ENCODE measurements around the gene SHROOM3. TPM values are rescaled to one million over a fixed set of nuclear protein-coding genes. Genes with fewer than 3 reads are reported as not detected.

Gene SHROOM3
- total and polyA plus RNA-seq, 2 of the 13 experiments (the other 11 are each of a cell fraction or from before 2014, with no cell fraction given): 0.01 TPM; not detected in 1

DNA sequence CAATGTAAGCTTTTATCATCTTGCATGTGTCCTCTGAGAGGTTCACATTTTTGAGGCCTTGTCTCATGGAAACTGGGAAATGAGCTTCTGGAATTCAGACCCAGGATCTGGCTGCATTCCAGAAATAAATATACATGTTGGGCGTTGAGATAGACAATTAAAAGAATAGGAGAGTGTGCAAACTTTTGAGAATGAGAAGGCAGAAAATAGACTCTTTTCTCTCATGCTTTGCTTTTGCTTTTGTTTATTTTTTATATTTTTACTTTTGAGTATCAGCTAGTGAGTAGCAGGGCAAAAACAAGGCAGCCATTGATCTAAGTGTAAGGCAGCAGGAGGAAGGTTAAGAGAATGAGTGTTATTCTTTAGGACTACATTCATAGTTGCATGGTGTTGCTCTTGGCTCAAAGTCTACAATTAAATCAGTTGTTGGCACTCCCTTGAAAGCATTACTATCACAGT lies 12.4 kb downstream of the SHROOM3 start (continued):
- TF ChIP-seq MYPOP (CRISPR knock-in tag; IDR thresholded peaks at IDR 0.05): no peak

- H3K79me2 ChIP-seq (ENCODE audit: insufficient read depth, low read length): no peaks in the 10 kb centered on the region
- no peak for ATAC-seq
- no peaks in the 10 kb centered on the region for H3K9me3 ChIP-seq (ENCODE audit: low read length)
- no peak for TF ChIP-seq ZNF333 (CRISPR knock-in tag; IDR thresholded peaks at IDR 0.05; ENCODE audit: borderline replicate concordance)
- no peak for TF ChIP-seq CBX5 (CRISPR knock-in tag; IDR thresholded peaks at IDR 0.05; ENCODE audit: borderline replicate concordance)
- no peak for TF ChIP-seq JARID2 (CRISPR knock-in tag; IDR thresholded peaks at IDR 0.05; ENCODE audit: insufficient replicate concordance)
- no peak for TF ChIP-seq CREB3 (CRISPR knock-in tag; IDR thresholded peaks at IDR 0.05)
- TF ChIP-seq ZNF615 (CRISPR knock-in tag; IDR thresholded peaks at IDR 0.05; ENCODE audit: borderline replicate concordance): no peak
- TF ChIP-seq ZSCAN21 (CRISPR knock-in tag; IDR thresholded peaks at IDR 0.05; ENCODE audit: borderline replicate concordance): no peak
- no peak for TF ChIP-seq PRMT3 (CRISPR knock-in tag; IDR thresholded peaks at IDR 0.05; ENCODE audit: borderline replicate concordance, low read depth)
- TF ChIP-seq CHD2 (IDR thresholded peaks at IDR 0.05; ENCODE audit: low read depth, low read length): no peak
- TF ChIP-seq ZNF275 (CRISPR knock-in tag; IDR thresholded peaks at IDR 0.05; ENCODE audit: borderline replicate concordance): no peak
- no peak for TF ChIP-seq ZNF616 (CRISPR knock-in tag; IDR thresholded peaks at IDR 0.05; ENCODE audit: low read depth)
- TF ChIP-seq RFX3 (CRISPR knock-in tag; IDR thresholded peaks at IDR 0.05): no peak
- no peak for TF ChIP-seq PHF21A (CRISPR knock-in tag; IDR thresholded peaks at IDR 0.05)
- no peak overlapping the region for H3K4me2 ChIP-seq (ENCODE audit: low read depth, low read length)
- H4K20me1 ChIP-seq (ENCODE audit: insufficient read depth, low read length): no peaks in the 10 kb centered on the region
- POLR2A ChIA-PET: no interaction called here
- H3K4me1 ChIP-seq (ENCODE audit: insufficient read depth, low read length): no peaks in the 10 kb centered on the region; the same call in 1 of the 2 replicates
- in situ Hi-C loops (cut with HindIII; ENCODE audit: extremely low pct_ligation_motif_present, low pct_unique_long_range_greater_than_20kb): no loop called here
- no peak overlapping the region for H2AFZ ChIP-seq (ENCODE audit: low read length)
- intact Hi-C loops (cut with micrococcal nuclease; ENCODE audit: unreplicated experiment): no loop called here
- DNase-seq (ENCODE audit: low spot score): no peak
- BruUV-seq (replicated peaks): no TSS peak
- no peak overlapping the region for H3K27ac ChIP-seq (ENCODE audit: extremely low read length, insufficient read depth, low read length)
- no peaks in the 10 kb centered on the region for H3K36me3 ChIP-seq (replicated peaks in 1 of 2; ENCODE audit: control insufficient read depth in 1 of 2, insufficient read depth in 2 of 2, low read length in 2 of 2)
- H3K9ac ChIP-seq (ENCODE audit: insufficient read depth, low read depth, low read length): no peak overlapping the region
- no peak overlapping the region for H3K4me3 ChIP-seq (replicated peaks in 1 of 3; ENCODE audit: insufficient read depth in 1 of 3, low read depth in 2 of 3, low read length in 3 of 3)
- 0 out of 5 replicates have a peak, but pooled peaks cover 0 to 3% of the 10 kb centered on the region in 2 experiments for H3K27me3 ChIP-seq (ENCODE audit: control insufficient read depth in 1 of 2, insufficient read depth in 2 of 2, low read length in 2 of 2)
- no peak for FAIRE-seq
- WGBS (ENCODE audit: low lambda C conversion rate): 30% methylated on average over 3 of the region's 3 CpGs
- CTCF ChIA-PET (ENCODE audit: low intra/inter-chr PET ratio, low total read pairs): no interaction called here
Observed at GRCh38 chr4:76448211-76448610, 13.2 kb downstream of the SHROOM3 start.

Measured in HepG2 (cell line).